Left cardiac atrium (tissue), 4 donors: ENCODE data around the gene RFX3. TPM values are rescaled to one million over a fixed set of nuclear protein-coding genes. Genes with fewer than 3 reads are reported as not detected.
A peak's percentile ranks its signal among the peaks of the same experiment; 100 is the strongest.

ENCODE experiments used
- ATAC-seq, 2 donors: fragments of 200-7000 bp; cut with Tn5 transposase; one replicate each; pipeline ENCODE4 v1.9.1; 2020; ENCODE audit warnings: mild to moderate bottlenecking in 2 of 2, moderate library complexity in 2 of 2
- DNase-seq: peaks from one replicate; pipeline ENCODE4 v3.0.0-alpha.2; 2020
- intact Hi-C, 2 donors: fragments of 100-400 bp; cut with DNase I; formaldehyde crosslinking; loops; one replicate each; pipeline versions ENCODE4 v1.14.1 to v1.15.1; 2022 to 2023
- total RNA-seq, 2 donors: library from RNA; stranded (reverse); fragmentation: NEBNext Ultra II Directional; extraction: Animal tissue kit (Norgen Biotek cat#: 25700); gene quantifications; one replicate each; pipeline ENCODE4 v1.2.1, GENCODE V29; 2021
- donor health status: DM: no; HTN: yes; CAD: no.
- donor health status: DM: no; HTN: yes; CAD: no; lungs with severe emphysema.
- donor health status: DM: yes; HTN: yes; CAD: no.
- donor health status: Dilated cardiomyopathy.

The RFX3 gene
- total RNA-seq, 2 donors from 2014 or later: 4.2 to 4.6 TPM

GRCh38 chr9:3256571-3257330, 269.1 kb downstream of the RFX3 start:
- no peak for ATAC-seq
- intact Hi-C loops: no loop called here
- DNase-seq: no peak

GRCh38 chr9:3251309-3251708, 274.5 kb downstream of the RFX3 start:
- intact Hi-C loops: no loop called here
- ATAC-seq: no peak

GRCh38 chr9:3250741-3251140, 275.1 kb downstream of the RFX3 start:
- ATAC-seq: no peak
- intact Hi-C loops: no loop called here
- DNase-seq: no peak

More at GRCh38 chr9:3251309-3251708, 274.5 kb downstream of the RFX3 start:
- no peak for DNase-seq

- ATAC-seq: no peak
- intact Hi-C loops: no loop called here
- no peak for DNase-seq
Observed at GRCh38 chr9:3247211-3247610, 278.6 kb downstream of the RFX3 start.

- intact Hi-C loops: no loop called here
Observed at GRCh38 chr9:3246241-3246640, 279.6 kb downstream of the RFX3 start.

GRCh38 chr9:3244963-3245653, 280.7 kb downstream of the RFX3 start:
- DNase-seq: no peak
- ATAC-seq: no peak
- intact Hi-C loops: no loop called here

More at GRCh38 chr9:3246241-3246640, 279.6 kb downstream of the RFX3 start:
- DNase-seq (no peak), ATAC-seq (no peak)

GRCh38 chr9:3243683-3244082, 282.1 kb downstream of the RFX3 start:
- DNase-seq: no peak
- intact Hi-C loops: no loop called here

GRCh38 chr9:3241290-3241689, 284.5 kb downstream of the RFX3 start:
- intact Hi-C loops: loop anchor here in 1 of 2 donors (2.0 kb wide), 1 partner anchor 202 kb away; no protein-coding TSS in a partner anchor
- DNase-seq (no peak), ATAC-seq (no peak)

More at GRCh38 chr9:3243683-3244082, 282.1 kb downstream of the RFX3 start:
- no peak for ATAC-seq

GRCh38 chr9:3240656-3241268, 285.0 kb downstream of the RFX3 start:
- DNase-seq: peak; percentile 53
- intact Hi-C loops: loop anchor here in 1 of 2 donors (2.0 kb wide), 1 partner anchor 202 kb away; no protein-coding TSS in a partner anchor
- peak; percentile 84 to 88 for ATAC-seq

- ATAC-seq: no peak
- no peak for DNase-seq
- intact Hi-C loops: no loop called here
Observed at GRCh38 chr9:3239240-3239639, 286.6 kb downstream of the RFX3 start.

- no peak for ATAC-seq
- intact Hi-C loops: no loop called here
- DNase-seq: no peak
Observed at GRCh38 chr9:3238236-3238635, 287.6 kb downstream of the RFX3 start.

- no peak for ATAC-seq
- no peak for DNase-seq
- intact Hi-C loops: no loop called here
Observed at GRCh38 chr9:3237121-3237520, 288.7 kb downstream of the RFX3 start.

- intact Hi-C loops: no loop called here
- DNase-seq: no peak
- no peak for ATAC-seq
Observed at GRCh38 chr9:3235497-3235896, 290.3 kb downstream of the RFX3 start.

GRCh38 chr9:3224931-3225330, 300.9 kb downstream of the RFX3 start:
- no peak for DNase-seq
- peak in 1 of 2 donors; percentile 24 for ATAC-seq
- intact Hi-C loops: no loop called here

- intact Hi-C loops: no loop called here
- DNase-seq: no peak
- no peak for ATAC-seq
Observed at GRCh38 chr9:3215658-3216057, 310.1 kb downstream of the RFX3 start.

GRCh38 chr9:3214741-3215140, 311.1 kb downstream of the RFX3 start:
- DNase-seq: no peak
- intact Hi-C loops: no loop called here
- ATAC-seq: no peak

- DNase-seq: no peak
- no peak for ATAC-seq
- intact Hi-C loops: no loop called here
Observed at GRCh38 chr9:3205421-3206095, 320.2 kb downstream of the RFX3 start.

- ATAC-seq (no peak), DNase-seq (no peak)
- intact Hi-C loops: no loop called here
Observed at GRCh38 chr9:3200331-3200774, 325.4 kb downstream of the RFX3 start.

- intact Hi-C loops: no loop called here
- ATAC-seq: no peak
- DNase-seq: no peak
Observed at GRCh38 chr9:3193791-3194190, 332.0 kb downstream of the RFX3 start.

- DNase-seq (no peak), ATAC-seq (no peak)
- intact Hi-C loops: no loop called here
Observed at GRCh38 chr9:3191715-3192114, 334.1 kb downstream of the RFX3 start.
